Fibroblast of mammary gland (primary cell): Measurements from ENCODE around the gene R3HDM2.
"Not testable (repeated sequence)": the region's sequence is repeated elsewhere in the genome, so short reads cannot be mapped to it uniquely, and the experiment has no call there.

ENCODE experiments used
- DNase-seq: peaks from one replicate; pipeline ENCODE4 v3.0.0-alpha.2; 2010; ENCODE audit warnings: low read depth
- H3K4me3 ChIP-seq: 2 replicates; pipeline ENCODE4 v1.5.1; 2011; ENCODE audit warnings: low read depth, mild to moderate bottlenecking, low read length, moderate library complexity; ENCODE audit not compliant: control insufficient read depth
- TF ChIP-seq, protein P1 (sequence below): conservative IDR thresholded peaks from 2 replicates; pipeline ENCODE4 v1.5.1; 2011; ENCODE audit warnings: low read depth, low read length, inconsistent platforms; ENCODE audit not compliant: control insufficient read depth, insufficient read depth

The R3HDM2 gene

DNA sequence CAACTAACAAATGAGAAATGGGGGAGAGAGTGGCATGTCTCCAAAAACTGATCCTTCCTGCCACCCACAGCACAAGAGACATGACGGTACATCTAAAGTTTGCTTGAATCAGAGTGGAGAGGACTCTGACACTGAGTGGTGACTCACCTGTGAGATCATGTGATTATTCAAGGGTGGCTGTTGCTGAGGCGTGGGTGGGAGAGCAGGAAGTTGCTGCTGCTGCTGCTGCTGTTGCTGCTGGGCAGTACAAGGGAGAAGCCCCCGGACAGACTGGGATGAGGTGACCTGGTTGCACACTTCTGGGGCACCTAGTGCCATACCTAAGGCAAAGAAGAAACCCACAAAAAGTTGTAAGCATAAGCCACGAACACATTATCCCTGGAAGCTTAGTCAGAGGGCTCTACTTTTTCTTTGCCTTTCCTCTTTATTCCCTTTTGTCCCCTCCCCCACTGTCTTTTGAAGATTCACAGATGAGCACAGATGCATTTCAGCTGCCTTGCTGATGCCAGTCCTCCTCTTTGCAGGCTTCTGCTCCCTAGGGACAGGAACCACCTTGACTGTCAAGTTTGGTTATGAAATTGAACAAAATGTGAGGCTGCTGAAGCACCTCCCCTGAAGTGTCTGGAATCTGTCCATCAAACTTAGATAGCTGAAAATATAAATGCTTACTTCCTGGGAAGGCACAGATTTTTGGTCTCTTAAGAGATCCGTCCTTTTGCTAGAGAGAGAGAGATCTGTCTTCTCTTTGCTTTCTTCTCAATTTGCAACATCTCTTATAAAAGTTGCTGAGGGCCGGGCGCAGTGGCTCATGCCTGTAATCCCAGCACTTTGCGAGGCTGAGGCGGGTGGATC, 150.4 kb downstream of the R3HDM2 start:
- TF ChIP-seq, protein P1, sequence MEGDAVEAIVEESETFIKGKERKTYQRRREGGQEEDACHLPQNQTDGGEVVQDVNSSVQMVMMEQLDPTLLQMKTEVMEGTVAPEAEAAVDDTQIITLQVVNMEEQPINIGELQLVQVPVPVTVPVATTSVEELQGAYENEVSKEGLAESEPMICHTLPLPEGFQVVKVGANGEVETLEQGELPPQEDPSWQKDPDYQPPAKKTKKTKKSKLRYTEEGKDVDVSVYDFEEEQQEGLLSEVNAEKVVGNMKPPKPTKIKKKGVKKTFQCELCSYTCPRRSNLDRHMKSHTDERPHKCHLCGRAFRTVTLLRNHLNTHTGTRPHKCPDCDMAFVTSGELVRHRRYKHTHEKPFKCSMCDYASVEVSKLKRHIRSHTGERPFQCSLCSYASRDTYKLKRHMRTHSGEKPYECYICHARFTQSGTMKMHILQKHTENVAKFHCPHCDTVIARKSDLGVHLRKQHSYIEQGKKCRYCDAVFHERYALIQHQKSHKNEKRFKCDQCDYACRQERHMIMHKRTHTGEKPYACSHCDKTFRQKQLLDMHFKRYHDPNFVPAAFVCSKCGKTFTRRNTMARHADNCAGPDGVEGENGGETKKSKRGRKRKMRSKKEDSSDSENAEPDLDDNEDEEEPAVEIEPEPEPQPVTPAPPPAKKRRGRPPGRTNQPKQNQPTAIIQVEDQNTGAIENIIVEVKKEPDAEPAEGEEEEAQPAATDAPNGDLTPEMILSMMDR = no peak
- peak; percentile 99 for DNase-seq
- peak overlapping the region; percentile 23 for H3K4me3 ChIP-seq

DNA sequence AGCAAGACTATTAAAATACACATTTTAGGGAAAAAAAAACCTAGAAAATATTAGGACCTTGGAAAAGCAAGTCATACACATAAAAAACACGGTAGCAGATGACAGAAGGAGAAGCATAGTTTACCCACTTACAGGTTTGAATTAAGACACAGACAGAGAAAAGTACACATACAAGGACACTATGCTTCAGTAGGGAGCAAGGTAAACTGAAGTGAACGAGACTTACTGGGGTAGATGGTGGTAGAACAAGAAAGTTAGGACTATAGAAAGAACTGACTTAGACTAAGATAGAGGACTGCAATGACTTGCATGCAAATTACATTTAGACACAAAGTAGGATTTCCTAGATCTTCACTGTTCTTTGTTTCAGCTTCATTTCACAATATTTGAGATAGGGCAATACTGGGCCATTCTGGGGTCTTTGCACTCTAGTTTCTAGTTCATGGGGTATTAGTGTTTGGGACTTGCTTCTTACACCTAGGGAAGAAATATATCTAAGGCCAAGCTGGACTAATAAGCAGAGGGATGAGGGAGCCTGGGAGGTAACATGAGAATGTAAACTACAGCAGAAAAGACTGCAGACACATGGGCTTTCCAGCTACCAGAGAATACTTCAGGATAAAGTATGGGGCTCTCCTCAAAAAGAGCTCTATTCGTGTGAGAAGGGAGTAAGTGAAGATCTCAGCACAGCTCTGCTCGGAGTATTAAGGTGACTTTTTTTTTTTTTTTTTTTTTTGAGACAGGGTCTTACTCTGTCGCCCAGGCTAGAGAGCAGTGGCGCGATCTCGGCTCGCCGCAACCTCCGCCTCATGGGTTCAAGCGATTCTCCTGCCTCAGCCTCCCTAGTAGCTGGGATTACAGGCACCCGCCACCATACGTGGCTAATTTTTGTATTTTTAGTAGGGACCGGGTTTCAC, 152.1 kb downstream of the R3HDM2 start:
- H3K4me3 ChIP-seq = no peak overlapping the region
- TF ChIP-seq, protein P1 = no peak
- DNase-seq = no peak

DNA sequence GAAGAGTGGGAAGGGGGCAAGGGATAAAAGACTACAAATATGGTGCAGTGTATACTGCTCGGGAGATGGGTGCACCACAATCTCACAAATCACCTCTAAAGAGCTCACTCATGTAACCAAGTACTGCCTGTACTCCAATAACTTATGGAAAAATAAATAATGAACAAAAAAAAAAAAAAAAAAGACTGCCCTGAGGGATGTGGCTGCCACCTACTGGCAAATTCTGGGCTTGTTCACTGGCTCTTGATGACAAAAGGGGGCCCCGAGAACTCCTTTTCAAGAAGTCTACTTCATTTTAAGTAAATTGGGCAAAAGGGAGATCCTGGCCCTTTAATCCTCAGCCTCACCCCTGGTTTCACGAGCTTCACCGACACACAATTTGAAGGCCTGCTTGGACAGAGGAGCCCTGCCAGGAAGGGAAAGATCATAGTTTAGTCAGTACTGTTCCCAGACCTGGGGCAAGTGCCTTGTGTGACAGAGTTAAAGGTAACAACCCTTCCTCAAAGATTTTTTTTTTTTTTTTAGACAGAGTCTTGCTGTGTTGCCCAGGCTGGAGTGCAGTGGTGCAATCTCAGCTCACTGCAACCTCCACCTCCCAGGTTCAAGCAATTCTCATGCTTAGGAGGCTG, 153.8 kb downstream of the R3HDM2 start:
- H3K4me3 ChIP-seq = no peak overlapping the region
- DNase-seq = peak; percentile 52
- TF ChIP-seq, protein P1 = peak; percentile 62

DNA sequence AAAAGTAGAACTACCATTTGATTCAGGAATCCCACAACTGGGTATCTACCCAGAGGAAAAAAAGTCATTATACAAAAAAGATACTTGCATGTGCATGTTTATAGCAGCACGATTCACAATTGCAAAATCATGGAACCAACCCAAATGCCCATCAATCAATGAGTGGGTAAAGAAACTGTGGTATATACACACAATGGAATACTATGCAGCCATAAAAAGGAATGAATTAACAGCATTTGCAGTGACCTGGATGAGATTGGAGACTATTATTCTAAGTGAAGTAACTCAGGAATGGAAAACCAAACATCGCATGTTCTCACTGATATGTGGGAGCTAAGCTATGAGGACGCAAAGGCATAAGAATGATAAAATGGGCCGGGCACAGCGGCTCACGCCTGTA, 154.6 kb downstream of the R3HDM2 start:
- not testable (repeated sequence) for H3K4me3 ChIP-seq, DNase-seq

DNA sequence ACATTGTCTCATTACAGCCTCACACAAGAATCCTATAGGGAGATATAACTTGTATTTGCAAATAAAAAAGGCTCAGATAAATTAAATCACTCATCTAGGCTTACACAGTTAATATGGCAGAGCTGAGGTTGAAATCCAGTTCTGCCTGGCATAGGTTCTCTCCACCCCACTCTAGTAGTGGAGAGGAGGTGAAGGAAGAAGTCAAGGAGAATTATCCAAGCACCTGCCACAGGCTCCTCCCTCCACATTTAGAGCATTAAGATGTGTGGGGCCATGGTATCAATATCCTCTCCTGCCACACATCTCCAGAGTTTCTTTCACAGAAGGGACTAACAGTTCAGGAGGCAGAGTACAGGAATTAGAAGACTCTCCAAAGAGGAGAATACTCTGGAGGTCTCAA, 157.3 kb downstream of the R3HDM2 start:
- H3K4me3 ChIP-seq = no peak overlapping the region
- TF ChIP-seq, protein P1 = no peak
- no peak for DNase-seq

DNA sequence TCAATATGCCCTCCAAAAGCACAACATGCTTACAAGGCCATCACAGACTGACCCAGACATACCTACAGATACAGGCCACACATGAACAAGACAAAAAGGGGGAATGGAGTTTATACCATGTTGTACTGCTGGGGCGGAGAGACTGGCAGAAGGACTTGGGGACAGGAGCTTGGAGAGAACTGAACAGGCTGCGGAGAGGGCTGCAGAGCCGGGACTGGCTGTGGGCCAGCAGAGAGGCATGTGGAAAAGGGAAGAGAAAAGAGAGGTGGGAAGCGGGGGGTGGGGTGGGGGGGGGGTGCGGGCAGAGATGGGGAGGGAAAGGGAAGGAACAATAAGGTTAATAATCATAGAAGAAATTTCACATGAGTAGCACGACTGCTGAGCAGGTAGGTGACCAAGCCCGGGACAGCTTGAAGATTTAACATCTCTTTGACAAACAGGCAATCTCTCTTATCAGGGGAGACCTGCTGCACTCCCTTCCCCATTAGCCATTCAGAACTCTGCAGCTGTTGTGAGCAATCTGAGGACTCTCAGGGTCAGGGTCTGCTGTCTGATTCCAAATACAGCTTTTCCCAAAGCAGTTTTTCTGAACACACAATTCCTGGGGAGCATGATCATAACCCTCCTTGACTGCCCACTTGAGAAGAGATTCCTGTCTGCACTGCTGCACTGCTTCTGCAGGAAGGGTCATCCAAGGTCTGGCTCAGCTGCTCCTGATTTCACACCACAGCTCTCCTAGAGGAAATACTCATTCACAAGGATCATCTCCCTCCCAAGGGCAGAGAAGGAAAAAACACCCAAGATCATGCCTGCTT, 158.3 kb downstream of the R3HDM2 start:
- peak; percentile 38 for DNase-seq
- no peak overlapping the region for H3K4me3 ChIP-seq
- TF ChIP-seq, protein P1 = no peak
